Measurements from ENCODE around the gene KSR1. TPM values are rescaled to one million over a fixed set of nuclear protein-coding genes. Genes with fewer than 3 reads are reported as not detected.

Gene KSR1
- total RNA-seq, 1 experiment from 2014 or later, result 88.9 TPM

DNA sequence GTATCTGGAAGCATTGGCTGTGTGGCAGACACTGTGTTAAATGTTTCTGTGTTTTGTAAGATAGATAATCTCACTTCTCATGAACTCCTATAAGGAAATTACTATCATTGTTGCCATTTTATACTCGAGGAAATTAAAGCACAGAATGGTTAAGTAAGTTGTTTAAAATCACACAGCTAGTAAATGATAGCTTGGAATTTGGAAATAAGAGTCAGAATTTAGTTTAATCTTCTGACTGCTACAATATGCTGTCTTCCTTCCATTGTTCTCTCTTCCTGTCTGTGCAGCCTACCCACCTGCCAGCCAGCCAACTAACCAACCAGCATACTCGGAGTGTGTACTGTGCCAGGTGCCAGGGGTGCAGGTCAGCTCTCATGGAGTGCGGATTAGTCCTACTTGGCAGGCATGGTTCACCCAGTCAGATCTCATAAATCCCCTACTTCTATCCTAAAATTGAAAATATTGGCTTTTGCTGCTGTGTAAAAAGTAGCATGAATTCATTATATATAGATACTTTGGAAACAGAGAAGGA is 94.8 kb downstream of the KSR1 start:
- intact Hi-C loops (cut with micrococcal nuclease; ENCODE audit: unreplicated experiment), result loop anchor here (1.0 to 5.0 kb wide), 2 partner anchors 16 to 99 kb away; no protein-coding TSS in a partner anchor
- peaks cover 44% of the 10 kb centered on the region for H3K36me3 Mint-ChIP-seq (ENCODE audit: insufficient read depth, unreplicated experiment)
- no peaks in the 10 kb centered on the region for H3K9me3 Mint-ChIP-seq (ENCODE audit: unreplicated experiment)
- POLR2A ChIA-PET, result no interaction called here
- Histone ChIP-seq H3K36me3 (ENCODE audit: control insufficient read depth, insufficient read depth, low read length) (peaks cover 9% of the 10 kb centered on the region; the same call in 1 of the 2 replicates), H3K4me3 (ENCODE audit: low read depth, low read length) (peak overlapping the region; percentile 37), H3K9me3 (no peaks in the 10 kb centered on the region), H3K27me3 (replicated peaks; ENCODE audit: control insufficient read depth, insufficient read depth, low read length) (no peaks in the 10 kb centered on the region), H3K4me1 (peaks cover 60% of the 10 kb centered on the region)
- no peaks in the 10 kb centered on the region for H3K27me3 Mint-ChIP-seq (ENCODE audit: insufficient read depth, unreplicated experiment)
- BruUV-seq (replicated peaks), result TSS peak; percentile 72
- H3K27ac Mint-ChIP-seq (ENCODE audit: unreplicated experiment), result peak overlapping the region; percentile 86
- CTCF ChIA-PET, result interaction anchor here (0.9 to 1.9 kb wide), 4 partner anchors 11 to 104 kb away, joined by 3 to 8 read pairs (median 4); no protein-coding TSS in a partner anchor
- TF ChIP-seq, protein P1, sequence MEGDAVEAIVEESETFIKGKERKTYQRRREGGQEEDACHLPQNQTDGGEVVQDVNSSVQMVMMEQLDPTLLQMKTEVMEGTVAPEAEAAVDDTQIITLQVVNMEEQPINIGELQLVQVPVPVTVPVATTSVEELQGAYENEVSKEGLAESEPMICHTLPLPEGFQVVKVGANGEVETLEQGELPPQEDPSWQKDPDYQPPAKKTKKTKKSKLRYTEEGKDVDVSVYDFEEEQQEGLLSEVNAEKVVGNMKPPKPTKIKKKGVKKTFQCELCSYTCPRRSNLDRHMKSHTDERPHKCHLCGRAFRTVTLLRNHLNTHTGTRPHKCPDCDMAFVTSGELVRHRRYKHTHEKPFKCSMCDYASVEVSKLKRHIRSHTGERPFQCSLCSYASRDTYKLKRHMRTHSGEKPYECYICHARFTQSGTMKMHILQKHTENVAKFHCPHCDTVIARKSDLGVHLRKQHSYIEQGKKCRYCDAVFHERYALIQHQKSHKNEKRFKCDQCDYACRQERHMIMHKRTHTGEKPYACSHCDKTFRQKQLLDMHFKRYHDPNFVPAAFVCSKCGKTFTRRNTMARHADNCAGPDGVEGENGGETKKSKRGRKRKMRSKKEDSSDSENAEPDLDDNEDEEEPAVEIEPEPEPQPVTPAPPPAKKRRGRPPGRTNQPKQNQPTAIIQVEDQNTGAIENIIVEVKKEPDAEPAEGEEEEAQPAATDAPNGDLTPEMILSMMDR (IDR thresholded peaks at IDR 0.05; ENCODE audit: insufficient read depth in 1 of 2, low read depth in 1 of 2, low read length in 1 of 2, severe bottlenecking in 1 of 2, unreplicated experiment in 1 of 2), result no peak
- H3K4me3 Mint-ChIP-seq (ENCODE audit: unreplicated experiment), result peak overlapping the region; percentile 79
- no peak for DNase-seq
- H3K4me1 Mint-ChIP-seq (ENCODE audit: low read depth, unreplicated experiment), result peaks cover 53% of the 10 kb centered on the region

DNA sequence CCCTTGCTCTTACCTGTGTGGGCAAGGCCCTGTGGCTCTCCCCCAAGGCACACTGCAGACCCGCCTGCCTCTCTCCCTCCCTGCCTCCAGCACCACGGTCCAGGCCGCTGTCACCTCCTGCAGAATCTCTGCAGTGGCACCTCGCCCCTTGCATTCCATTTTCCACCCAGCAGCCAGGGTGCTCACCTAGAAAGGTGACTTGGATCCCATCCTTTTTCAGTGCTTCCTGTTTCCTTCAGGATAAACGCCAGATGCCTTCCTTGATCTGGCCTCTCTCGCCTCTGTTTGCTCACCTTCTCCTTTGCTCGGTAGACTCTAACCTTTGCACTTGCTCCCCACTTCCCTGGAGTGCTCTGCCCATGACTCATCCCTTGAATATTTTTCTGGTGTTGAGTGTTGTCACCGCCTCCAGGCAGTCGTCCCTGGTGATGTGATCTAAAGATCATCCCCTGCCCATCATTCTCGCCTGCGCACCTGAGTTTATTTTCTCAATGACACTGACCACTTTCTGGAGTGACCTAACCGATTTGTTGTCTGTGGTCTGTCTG is 95.5 kb downstream of the KSR1 start:
- no peaks in the 10 kb centered on the region for H3K27me3 Mint-ChIP-seq (ENCODE audit: insufficient read depth, unreplicated experiment)
- peaks cover 41% of the 10 kb centered on the region for H3K36me3 Mint-ChIP-seq (ENCODE audit: insufficient read depth, unreplicated experiment)
- H3K9me3 ChIP-seq, result no peaks in the 10 kb centered on the region
- peaks cover 53% of the 10 kb centered on the region for H3K4me1 ChIP-seq
- intact Hi-C loops (cut with micrococcal nuclease; ENCODE audit: unreplicated experiment), result loop anchor here (1.0 to 5.0 kb wide), 6 partner anchors 16 to 99 kb away; no protein-coding TSS in a partner anchor
- CTCF ChIA-PET, result interaction anchor here (1.9 kb wide), 1 partner anchor 58 kb away, joined by 8 read pairs; no protein-coding TSS in a partner anchor
- H3K27me3 ChIP-seq (replicated peaks; ENCODE audit: control insufficient read depth, insufficient read depth, low read length), result no peaks in the 10 kb centered on the region
- no TSS peak for BruUV-seq (replicated peaks)
- peaks cover 9% of the 10 kb centered on the region; the same call in 1 of the 2 replicates for H3K36me3 ChIP-seq (ENCODE audit: control insufficient read depth, insufficient read depth, low read length)
- peak; percentile 95 to 98 for DNase-seq
- peak overlapping the region; percentile 86 for H3K27ac Mint-ChIP-seq (ENCODE audit: unreplicated experiment)
- H3K4me3 Mint-ChIP-seq (ENCODE audit: unreplicated experiment), result peak overlapping the region; percentile 79
- H3K4me3 ChIP-seq (ENCODE audit: low read depth, low read length), result peak overlapping the region; percentile 37
- H3K9me3 Mint-ChIP-seq (ENCODE audit: unreplicated experiment), result no peaks in the 10 kb centered on the region
- TF ChIP-seq, protein P1 (IDR thresholded peaks at IDR 0.05; ENCODE audit: insufficient read depth in 1 of 2, low read depth in 1 of 2, low read length in 1 of 2, severe bottlenecking in 1 of 2, unreplicated experiment in 1 of 2), result peak in 1 of 2 experiments; percentile 14
- POLR2A ChIA-PET, result no interaction called here
- H3K4me1 Mint-ChIP-seq (ENCODE audit: low read depth, unreplicated experiment), result peaks cover 45% of the 10 kb centered on the region

DNA sequence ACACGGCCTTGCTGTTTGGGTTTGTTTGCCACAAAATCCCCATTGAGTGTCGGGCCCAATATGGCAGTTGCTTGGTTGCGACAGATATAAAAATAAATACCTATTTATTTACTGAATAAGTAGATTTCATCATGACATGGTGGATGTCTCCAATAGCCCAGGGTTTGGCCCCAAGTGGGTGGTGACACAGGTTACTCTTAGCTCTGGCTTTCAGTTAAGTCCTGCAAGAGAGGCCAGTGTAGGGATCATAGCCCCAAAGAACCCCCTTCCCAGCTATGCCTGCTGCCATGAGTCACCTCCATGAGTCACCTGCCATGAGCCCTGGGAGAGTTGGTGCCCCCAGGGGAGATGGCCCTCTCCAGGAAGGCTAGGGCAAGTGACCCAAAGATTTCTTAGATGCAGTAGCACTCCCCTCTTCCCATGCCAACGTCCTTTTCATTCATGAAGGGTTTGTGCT is 96.1 kb downstream of the KSR1 start:
- H3K4me3 ChIP-seq (ENCODE audit: low read depth, low read length), result no peak overlapping the region
- intact Hi-C loops (cut with micrococcal nuclease; ENCODE audit: unreplicated experiment), result loop anchor here (1.0 to 5.0 kb wide), 5 partner anchors 17 to 100 kb away; no protein-coding TSS in a partner anchor
- POLR2A ChIA-PET, result no interaction called here
- Mint-ChIP-seq H3K9me3 (ENCODE audit: unreplicated experiment) (no peaks in the 10 kb centered on the region), H3K27ac (ENCODE audit: unreplicated experiment) (peak overlapping the region; percentile 86), H3K36me3 (ENCODE audit: insufficient read depth, unreplicated experiment) (peaks cover 36% of the 10 kb centered on the region), H3K4me3 (ENCODE audit: unreplicated experiment) (peak overlapping the region; percentile 79), H3K27me3 (ENCODE audit: insufficient read depth, unreplicated experiment) (no peaks in the 10 kb centered on the region), H3K4me1 (ENCODE audit: low read depth, unreplicated experiment) (peaks cover 40% of the 10 kb centered on the region)
- H3K36me3 ChIP-seq (ENCODE audit: control insufficient read depth, insufficient read depth, low read length), result peaks cover 9% of the 10 kb centered on the region; the same call in 1 of the 2 replicates
- no peaks in the 10 kb centered on the region for H3K9me3 ChIP-seq
- no peaks in the 10 kb centered on the region for H3K27me3 ChIP-seq (replicated peaks; ENCODE audit: control insufficient read depth, insufficient read depth, low read length)
- TF ChIP-seq, protein P1 (IDR thresholded peaks at IDR 0.05; ENCODE audit: insufficient read depth in 1 of 2, low read depth in 1 of 2, low read length in 1 of 2, severe bottlenecking in 1 of 2, unreplicated experiment in 1 of 2), result no peak
- CTCF ChIA-PET, result interaction anchor here (1.2 to 1.9 kb wide), 5 partner anchors 17 to 97 kb away, joined by 3 to 8 read pairs (median 4); partner anchors contain the start of gene KSR1
- peak; percentile 69 to 83 for DNase-seq
- H3K4me1 ChIP-seq, result peaks cover 48% of the 10 kb centered on the region
- BruUV-seq (replicated peaks), result TSS peak; percentile 41

Measured in Caco-2 (cell line).